Measurements from ENCODE around the gene LRRC1.

- TF ChIP-seq CTCF (IDR thresholded peaks at IDR 0.05), result no peak
- no peak for TF ChIP-seq POLR2A (IDR thresholded peaks at IDR 0.05)
Measured at GRCh38 chr6:53888931-53889330, 94.1 kb downstream of the LRRC1 start.

Data from thyroid gland (tissue), 4 donors.